Measurements from ENCODE around the gene LEMD1.
A peak's percentile ranks its signal among the peaks of the same experiment; 100 is the strongest.
"Not testable (repeated sequence)": the region's sequence is repeated elsewhere in the genome, so short reads cannot be mapped to it uniquely, and the experiment has no call there.

Gene LEMD1

GRCh38 chr1:205446828-205447227 lies 25.0 kb upstream of the LEMD1 start:
- no peak for DNase-seq (ENCODE audit: low read depth)

- DNase-seq (ENCODE audit: low read depth): no peak
Observed at GRCh38 chr1:205445646-205445935, 23.7 kb upstream of the LEMD1 start.

DNA sequence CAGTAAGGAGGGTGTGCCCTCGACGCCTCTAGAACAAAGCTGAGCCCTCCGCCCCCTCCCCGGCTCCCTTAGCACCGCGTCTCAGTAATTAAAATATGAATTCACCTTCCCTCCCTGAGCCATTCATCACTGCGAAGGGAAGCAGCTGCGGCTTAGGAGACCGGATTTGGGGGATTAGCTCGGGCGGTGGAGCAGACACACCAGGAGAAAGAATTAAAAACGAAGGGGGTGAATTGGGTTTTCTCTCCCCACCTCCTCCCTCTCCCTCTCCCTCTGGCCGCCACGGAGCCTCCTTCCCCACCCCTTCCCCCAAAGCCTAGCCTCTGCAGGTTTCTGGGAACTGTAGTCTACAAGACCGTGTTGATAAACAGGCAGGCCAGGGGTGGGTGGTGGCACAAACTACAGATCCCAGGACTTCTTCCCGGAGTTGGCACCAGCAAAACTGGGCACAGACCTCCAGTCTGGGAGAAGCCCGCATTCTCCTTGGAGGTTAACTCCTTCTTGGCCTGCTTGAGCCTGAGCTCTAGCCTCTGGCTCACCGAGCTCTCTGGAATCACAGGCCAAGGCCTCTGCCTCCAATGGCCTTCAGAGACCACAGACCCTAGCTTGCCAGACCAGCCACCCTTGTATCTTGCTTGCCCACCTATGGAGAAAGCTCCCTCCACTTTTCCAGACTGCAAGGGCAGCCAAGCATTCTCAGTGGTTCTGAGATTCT lies 23.2 kb upstream of the LEMD1 start:
- peak; percentile 46 for DNase-seq (ENCODE audit: low read depth)

DNA sequence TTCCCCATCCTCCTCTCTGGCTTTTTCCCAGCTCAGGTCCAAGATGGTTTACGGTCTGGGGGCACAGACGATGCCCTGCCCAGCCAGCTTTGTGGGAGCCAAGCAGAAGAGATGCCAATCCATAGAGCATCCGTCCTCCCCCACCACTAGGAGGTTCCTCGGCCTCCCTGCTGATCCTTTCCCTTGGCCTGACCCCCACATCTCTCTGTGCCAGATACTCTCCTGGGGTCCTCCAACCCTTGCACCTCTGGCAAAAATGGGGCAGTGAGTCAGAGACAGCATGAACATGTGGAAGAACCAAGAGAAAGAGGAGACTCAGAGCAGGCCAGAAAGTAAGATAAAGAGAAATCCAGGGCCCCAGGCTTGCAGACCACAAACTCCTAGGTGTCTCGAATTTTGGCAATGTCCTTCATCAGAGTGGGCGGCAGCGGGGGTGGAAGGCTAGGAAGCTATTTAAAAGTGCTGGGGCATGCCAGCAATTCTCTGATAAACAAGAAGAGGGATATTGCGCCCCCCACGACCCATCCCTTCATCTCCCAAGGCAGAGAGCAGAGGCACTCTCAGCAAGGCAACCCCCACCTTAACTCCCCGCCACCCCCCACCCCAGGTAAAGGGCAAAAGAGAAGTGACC lies 22.6 kb upstream of the LEMD1 start:
- no peak for DNase-seq (ENCODE audit: low read depth)

- no peak for DNase-seq (ENCODE audit: low read depth)
Observed at GRCh38 chr1:205443585-205444299, 21.9 kb upstream of the LEMD1 start.

GRCh38 chr1:205442051-205442725 lies 20.3 kb upstream of the LEMD1 start:
- DNase-seq (ENCODE audit: low read depth): no peak

- DNase-seq (ENCODE audit: low read depth): no peak
Observed at GRCh38 chr1:205441716-205442050, 19.8 kb upstream of the LEMD1 start.

DNA sequence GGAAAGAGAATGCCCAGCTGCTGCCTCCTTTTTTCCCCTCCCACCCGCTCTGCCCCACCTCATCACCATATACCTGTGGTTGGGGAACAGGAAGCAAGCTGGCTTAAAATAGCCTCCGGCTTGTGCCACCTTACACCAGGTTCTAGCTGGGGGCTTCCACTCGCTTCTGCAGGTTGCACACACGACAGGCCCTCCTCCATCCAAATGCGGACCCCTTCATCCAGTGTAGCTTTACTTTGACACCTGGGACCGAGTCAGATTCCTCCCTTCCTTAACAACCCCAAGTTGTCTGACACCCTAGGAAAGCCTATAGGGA lies 19.4 kb upstream of the LEMD1 start:
- no peak for DNase-seq (ENCODE audit: low read depth)

GRCh38 chr1:205440476-205441317 lies 18.8 kb upstream of the LEMD1 start:
- peak; percentile 72 for DNase-seq (ENCODE audit: low read depth)

- DNase-seq (ENCODE audit: low read depth): no peak
Observed at GRCh38 chr1:205440121-205440475, 18.2 kb upstream of the LEMD1 start.

- DNase-seq (ENCODE audit: low read depth): peak; percentile 75
Observed at GRCh38 chr1:205438213-205439158, 16.6 kb upstream of the LEMD1 start.

DNA sequence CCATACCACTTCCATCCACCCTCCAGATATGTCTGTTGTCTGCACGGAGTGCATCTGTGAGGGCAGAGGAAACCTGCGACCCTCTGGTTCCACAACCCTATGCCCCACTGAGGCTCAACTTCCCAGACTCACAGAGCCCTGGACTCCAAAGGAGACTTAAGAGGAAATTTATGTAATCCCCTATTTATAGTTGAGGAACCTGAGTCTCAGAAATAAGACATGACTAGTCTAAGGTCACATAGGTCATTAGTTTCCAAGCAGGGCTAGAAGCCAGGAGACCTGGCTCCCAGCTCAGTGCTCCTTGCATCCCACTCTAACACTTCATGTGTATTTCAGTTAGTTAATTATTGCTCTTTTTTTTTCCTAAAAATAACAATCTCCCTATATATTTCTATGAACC lies 15.7 kb upstream of the LEMD1 start:
- no peak for DNase-seq (ENCODE audit: low read depth)

GRCh38 chr1:205436776-205437410 lies 15.0 kb upstream of the LEMD1 start:
- no peak for DNase-seq (ENCODE audit: low read depth)

GRCh38 chr1:205435578-205436573 lies 14.0 kb upstream of the LEMD1 start:
- no peak for DNase-seq (ENCODE audit: low read depth)

DNA sequence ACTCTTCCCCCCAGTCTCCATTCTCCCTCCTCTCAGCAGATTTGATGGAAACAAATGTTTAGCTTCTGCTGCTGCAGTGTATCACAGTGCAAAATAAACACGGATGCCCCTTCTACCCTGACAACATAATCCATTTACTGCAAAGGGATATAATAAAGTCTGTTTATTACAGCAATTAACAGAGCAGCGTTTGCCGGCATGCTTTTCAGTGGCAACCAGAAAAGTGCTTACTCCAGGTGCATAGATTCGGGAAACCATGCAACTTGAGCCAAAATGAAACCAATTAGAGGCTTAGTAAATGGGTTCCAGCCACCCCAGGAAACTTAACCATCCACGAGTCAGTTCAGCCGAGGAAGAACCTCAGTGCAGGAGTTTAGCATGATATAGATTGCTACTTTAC lies 12.9 kb upstream of the LEMD1 start:
- no peak for DNase-seq (ENCODE audit: low read depth)

- DNase-seq (ENCODE audit: low read depth): not testable (repeated sequence)
Observed at GRCh38 chr1:205432692-205433091, 10.8 kb upstream of the LEMD1 start.

DNA sequence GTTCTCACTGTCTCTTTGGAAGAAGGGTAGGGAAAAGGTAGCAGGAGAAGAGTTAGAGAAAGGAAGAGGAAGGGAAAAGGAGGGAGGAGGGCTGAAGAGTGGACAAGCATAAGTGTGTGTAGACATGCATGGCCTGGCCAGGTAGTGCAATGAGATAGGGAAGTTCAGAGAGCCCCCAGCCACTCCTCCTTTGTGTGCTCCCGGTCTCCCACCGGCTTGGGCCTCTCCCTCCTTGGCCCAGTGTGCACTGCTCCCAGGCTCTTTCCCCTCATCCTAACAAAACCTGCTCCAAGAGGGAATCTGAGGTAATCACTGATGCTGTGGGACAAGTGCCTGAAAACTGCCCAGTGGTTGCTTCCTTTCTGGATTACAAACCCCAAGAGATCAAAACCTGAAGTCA lies 10.3 kb upstream of the LEMD1 start:
- DNase-seq (ENCODE audit: low read depth): no peak

DNA sequence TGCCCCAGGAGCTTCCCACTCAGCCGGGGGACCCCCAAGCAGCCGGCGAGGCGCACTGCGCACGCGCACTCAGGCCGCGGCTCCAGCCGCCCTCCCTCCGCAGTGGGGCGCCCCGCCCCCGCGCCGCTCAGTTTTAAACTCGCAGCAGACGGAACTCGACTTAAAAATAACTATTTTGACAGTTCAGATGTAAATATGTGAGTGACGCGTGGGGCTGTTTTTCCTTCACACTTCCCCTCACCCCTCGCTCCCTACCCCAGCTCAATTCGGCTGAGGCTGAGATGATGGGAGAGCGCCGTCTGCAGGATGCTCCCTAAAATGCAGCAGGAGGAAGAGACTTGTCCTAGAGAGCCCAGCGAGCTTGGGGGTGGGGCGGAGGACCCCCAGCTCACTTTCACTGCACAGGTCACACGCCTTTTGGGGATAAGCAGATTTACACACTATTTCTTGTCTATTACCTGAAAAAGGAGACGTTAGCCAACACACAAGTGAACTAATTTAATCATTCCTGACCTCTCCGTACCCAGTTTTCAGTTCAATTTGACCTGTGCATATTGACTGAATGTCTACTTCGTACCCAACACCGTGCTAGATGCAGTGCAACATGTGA lies 8.9 kb upstream of the LEMD1 start:
- DNase-seq (ENCODE audit: low read depth): peak; percentile 31

Data from iris pigment epithelial cell (primary cell).